K562 (cell line): ENCODE data around the gene SCGB1A1. TPM values are rescaled to one million over a fixed set of nuclear protein-coding genes. Genes with fewer than 3 reads are reported as not detected.
A peak's percentile ranks its signal among the peaks of the same experiment; 100 is the strongest.
"Not testable (repeated sequence)": the region's sequence is repeated elsewhere in the genome, so short reads cannot be mapped to it uniquely, and the experiment has no call there.

Experiments used
- ATAC-seq: fragments of 200-7000 bp; cut with Tn5 transposase; 3 replicates; pipeline ENCODE4 v1.9.1; 2020; ENCODE audit warnings: moderate library complexity
- BruUV-seq: library from RNA; stranded (reverse); fragments of 400-500 nt; replicated peaks from 2 replicates; lab custom pipeline; 2021; lab: Mats Ljungman, UMichigan
- CTCF ChIA-PET: fragments of 300-600 bp; formaldehyde crosslinking; extraction: SDS; loops from one replicate; lab custom pipeline; 2021; ENCODE audit warnings: low intra/inter-chr PET ratio; lab: Yijun Ruan, JAX
- POLR2A ChIA-PET: fragments of 300-600, 350-650 bp; sonication (Branson Sonifier 250); formaldehyde crosslinking; extraction: SDS; loops from one replicate; lab custom pipeline; 2021; ENCODE audit warnings: antibody characterized with exemption, inconsistent platforms; lab: Yijun Ruan, JAX
- DNase-seq, 4 experiments: peaks; one replicate each; pipeline versions ENCODE4 v3.0.0 to v3.0.0-alpha.2; 2011 to 2018; ENCODE audit warnings: low spot score in 3 of 4, mixed read lengths in 3 of 4; ENCODE audit errors: extremely low read depth in 1 of 4
- FAIRE-seq: peaks from 2 replicates; lab custom pipeline; 2011; peaks lifted over from hg19 to GRCh38; lab: Jason Lieb, UNC
- H2AFZ ChIP-seq: 2 replicates; pipeline ENCODE4 v1.6.0; 2011; ENCODE audit warnings: low read depth, low read length, control low read depth, inconsistent platforms
- H3K27ac ChIP-seq: fragments of 200-600 bp; 3 replicates; pipeline ENCODE4 v1.8.0; 2011; ENCODE audit warnings: low read depth, mild to moderate bottlenecking, control low read depth, inconsistent platforms, low read length, moderate library complexity, mixed read lengths; ENCODE audit errors: extremely low read depth
- H3K27me3 ChIP-seq, 2 experiments: fragments of 300-600 bp in 1 of 2; 2 replicates in 1 of 2; 3 replicates in 1 of 2; pipeline versions ENCODE4 v1.6.0 to v1.8.0; 2011; ENCODE audit warnings: inconsistent platforms in 2 of 2, low read length in 2 of 2, mild to moderate bottlenecking in 1 of 2, mixed read lengths in 1 of 2, moderate library complexity in 1 of 2; ENCODE audit not compliant: control insufficient read depth in 2 of 2, insufficient read depth in 2 of 2
- H3K36me3 ChIP-seq: fragments of 300-600 bp; 3 replicates; pipeline ENCODE4 v1.8.0; 2011; ENCODE audit warnings: mild to moderate bottlenecking, low read length, inconsistent platforms; ENCODE audit not compliant: control insufficient read depth, insufficient read depth
- H3K4me1 ChIP-seq, 2 experiments: fragments of 200-600 bp in 1 of 2; replicated peaks in 1 of 2; 2 replicates in 1 of 2; 3 replicates in 1 of 2; pipeline versions ENCODE4 v1.5.1 to v1.8.0; 2011; ENCODE audit warnings: inconsistent platforms in 2 of 2, low read length in 2 of 2, mild to moderate bottlenecking in 1 of 2, mixed read lengths in 1 of 2, moderate library complexity in 1 of 2; ENCODE audit not compliant: control insufficient read depth in 2 of 2, insufficient read depth in 2 of 2
- H3K4me2 ChIP-seq: 2 replicates; pipeline ENCODE4 v1.6.1; 2011; ENCODE audit warnings: low read length, control low read depth, inconsistent platforms, mixed read lengths; ENCODE audit not compliant: insufficient read depth
- H3K4me3 ChIP-seq: fragments of 200-600 bp; sonication (generic), shearing (Covaris generic); 2 replicates; pipeline ENCODE4 v1.5.1; 2016; ENCODE audit warnings: control low read depth, inconsistent platforms
- H3K79me2 ChIP-seq: fragments of 200-600 bp; 3 replicates; pipeline ENCODE4 v1.8.0; 2011; ENCODE audit warnings: low read length, inconsistent platforms; ENCODE audit not compliant: control insufficient read depth, insufficient read depth
- H3K9ac ChIP-seq, 2 experiments: 2 replicates each; pipeline versions ENCODE4 v1.6.0 to v1.6.1; 2011; ENCODE audit warnings: low read depth in 2 of 2, low read length in 2 of 2, control low read depth in 1 of 2, inconsistent platforms in 1 of 2, mild to moderate bottlenecking in 1 of 2, mixed read lengths in 1 of 2; ENCODE audit not compliant: insufficient read depth in 1 of 2
- H3K9me1 ChIP-seq: one replicate; pipeline ENCODE4 v1.6.0; 2011; ENCODE audit warnings: inconsistent platforms, mild to moderate bottlenecking, low read length, moderate library complexity; ENCODE audit not compliant: control insufficient read depth, insufficient read depth
- H3K9me3 ChIP-seq: replicated peaks from 2 replicates; pipeline ENCODE4 v1.5.1; 2011; ENCODE audit warnings: low read depth, low read length, inconsistent platforms; ENCODE audit not compliant: control insufficient read depth, insufficient read depth
- H4K20me1 ChIP-seq: replicated peaks from 2 replicates; pipeline ENCODE4 v1.6.1; 2011; ENCODE audit warnings: low read length, inconsistent platforms, mixed read lengths; ENCODE audit not compliant: control insufficient read depth, insufficient read depth
- CCAR2 ChIP-seq: fragments of 200-400 bp; formaldehyde crosslinking; IDR thresholded peaks from 2 replicates; pipeline ENCODE4 v1.6.1; 2017; ENCODE audit warnings: mild to moderate bottlenecking, low read depth, low read length
- CHD4 ChIP-seq: fragments of 200-600 bp; sonication (generic); IDR thresholded peaks from 3 replicates; pipeline ENCODE4 v1.6.1; 2012; ENCODE audit warnings: low read depth, mild to moderate bottlenecking, mixed read lengths, low read length, inconsistent platforms; ENCODE audit not compliant: insufficient read depth, insufficient replicate concordance, poor library complexity, severe bottlenecking
- CTCF ChIP-seq, 3 experiments: IDR thresholded peaks in 2 of 3; conservative IDR thresholded peaks in 1 of 3; 2 replicates each; pipeline ENCODE4 v1.5.1; 2011 to 2012; ENCODE audit warnings: low read length in 3 of 3, mild to moderate bottlenecking in 3 of 3, control low read depth in 2 of 3, improper control_type of control experiment in 1 of 3, inconsistent platforms in 1 of 3, low read depth in 1 of 3, mixed read lengths in 1 of 3, moderate library complexity in 1 of 3; ENCODE audit not compliant: insufficient read depth in 2 of 3
- HNRNPLL ChIP-seq: fragments of 200-400 bp; formaldehyde crosslinking; IDR thresholded peaks from 2 replicates; pipeline ENCODE4 v1.6.1; 2017; ENCODE audit warnings: low read length, low read depth, mild to moderate bottlenecking; ENCODE audit not compliant: poor library complexity, severe bottlenecking
- KAT8 ChIP-seq: fragments of 450-650 bp; IDR thresholded peaks from 2 replicates; pipeline ENCODE4 v1.6.1; 2016; ENCODE audit warnings: low read depth, mild to moderate bottlenecking
- RAD21 ChIP-seq, 2 experiments: fragments of 250-450 bp in 1 of 2; fragments of 450-650 bp in 1 of 2; sonication (Bioruptor Pico) in 1 of 2; formaldehyde crosslinking in 1 of 2; IDR thresholded peaks in 1 of 2; conservative IDR thresholded peaks in 1 of 2; 2 replicates each; pipeline versions ENCODE4 v1.4.0 to v1.8.0; 2020 to 2022; ENCODE audit warnings: mild to moderate bottlenecking in 2 of 2, moderate library complexity in 1 of 2
- SMC3 ChIP-seq: conservative IDR thresholded peaks from 2 replicates; pipeline ENCODE4 v1.6.1; 2011; ENCODE audit warnings: low read depth, low read length, improper control_type of control experiment; ENCODE audit not compliant: insufficient read depth
- ZNF232 ChIP-seq: sonication (generic); formaldehyde crosslinking; IDR thresholded peaks from 2 replicates; pipeline ENCODE4 v1.8.0; 2022; ENCODE audit warnings: mild to moderate bottlenecking, missing genetic modification reagents
- ZNF707 ChIP-seq: fragments of 250-450 bp; sonication (Bioruptor Pico); conservative IDR thresholded peaks from 2 replicates; pipeline ENCODE4 v1.8.0; 2022; ENCODE audit warnings: inconsistent platforms, mild to moderate bottlenecking, moderate library complexity
- WGBS: fragments of 100-300 bp; shearing (Covaris generic); methylation state at CpG from one replicate; pipeline ENCODE4 v1.1.6; 2016; ENCODE audit warnings: low coverage, mixed read lengths; ENCODE audit not compliant: insufficient coverage; ENCODE audit errors: missing lambda C conversion rate; 5-methylcytosine and 5-hydroxymethylcytosine counted together
- in situ Hi-C: fragments of 300-500 bp; cut with MboI; formaldehyde crosslinking; loops from 4 replicates; pipeline ENCODE4 v1.15.0; 2018; ENCODE audit warnings: inconsistent platforms, mixed read lengths
- intact Hi-C: fragments of 100-400 bp; cut with micrococcal nuclease; formaldehyde crosslinking; loops from 2 replicates; pipeline ENCODE4 v1.14.2; 2022
- polyA plus RNA-seq, 8 experiments: library from polyadenylated mRNA; depleted of rRNA in 4 of 8; stranded (reverse) in 5 of 8; unstranded in 3 of 8; fragments of >200 nt; fragmentation: Nextera tagmentation in 2 of 8; fragmentation: Illumina TruSeq in 1 of 8; extraction: Ambion mirVana in 2 of 8; extraction: Trizol in 1 of 8; gene quantifications; 2 replicates each; pipeline versions ENCODE4 v1.2.1 to v1.2.3, GENCODE V29; 2011 to 2014; ENCODE audit warnings: inconsistent platforms in 1 of 8, missing spikeins in 1 of 8
- total RNA-seq, 7 experiments: library from RNA; depleted of rRNA in 6 of 7; stranded (reverse); fragments of >200 nt in 6 of 7; fragmentation: Illumina TruSeq in 2 of 7; extraction: Trizol in 2 of 7; gene quantifications; 2 replicates each; pipeline versions ENCODE4 v1.2.1 to v1.2.3, GENCODE V29; 2011 to 2021; ENCODE audit warnings: low replicate concordance in 1 of 7

Gene SCGB1A1
- total and polyA plus RNA-seq, 9 of the 15 experiments (the other 6 are each of a cell fraction or from before 2014, with no cell fraction given), result 0.55 TPM; not detected in 8

GRCh38 chr11:62374801-62375200 is 44.0 kb upstream of the SCGB1A1 start (continued):
- TF ChIP-seq KAT8 (no peak), CCAR2 (no peak), ZNF707 (CRISPR knock-in tag) (no peak), ZNF232 (CRISPR knock-in tag) (no peak), CHD4 (no peak)

- H3K4me3 ChIP-seq, POLR2A ChIA-PET, ATAC-seq, H3K27me3 ChIP-seq, H3K9me1 ChIP-seq, H3K36me3 ChIP-seq, H3K9ac ChIP-seq, H2AFZ ChIP-seq, H3K27ac ChIP-seq, H3K79me2 ChIP-seq, H3K4me2 ChIP-seq, BruUV-seq: not testable (repeated sequence)
- 0% methylated on average over 9 of the region's 9 CpGs for WGBS
- intact Hi-C loops, result loop anchor here (1.0 to 10.0 kb wide), 5 partner anchors 38 to 181 kb away; no protein-coding TSS in a partner anchor
- CTCF ChIA-PET, result interaction anchor here (0.6 to 3.2 kb wide), 5 partner anchors 39 to 581 kb away, joined by 3 to 17 read pairs (median 6); no protein-coding TSS in a partner anchor
- peak; percentile 6 for FAIRE-seq
- TF ChIP-seq RAD21 (CRISPR knock-in tag; conservative IDR thresholded peaks at IDR 0.05 in 1 of 2, IDR thresholded peaks at IDR 0.05 in 1 of 2), result peak; percentile 34 to 56
- TF ChIP-seq CTCF (IDR thresholded peaks at IDR 0.05 in 2 of 3, conservative IDR thresholded peaks at IDR 0.05 in 1 of 3; ENCODE audit: insufficient read depth in 2 of 3, low read depth in 1 of 3, low read length in 3 of 3), result peak; percentile 22 to 66 (median 55); a peak in 4 of 6 replicates
- TF ChIP-seq SMC3, result peak; percentile 34; the same call in 1 of the 2 replicates
- TF ChIP-seq HNRNPLL, result peak; percentile 80
- TF ChIP-seq, all 486 proteins: peak for 4; not testable (repeated sequence) for 482
- not testable (repeated sequence) for H3K9me3 ChIP-seq, H4K20me1 ChIP-seq, H3K4me1 ChIP-seq
- in situ Hi-C loops, result loop anchor here (25.0 kb wide), 2 partner anchors 484 to 634 kb away; partner anchors contain the start of gene SLC22A8
- DNase-seq, result peak in 1 of 4 experiments; percentile 73
Measured at GRCh38 chr11:62378459-62379063, 40.3 kb upstream of the SCGB1A1 start.

GRCh38 chr11:62379586-62379985 is 39.2 kb upstream of the SCGB1A1 start:
- ATAC-seq, H3K9me1 ChIP-seq, FAIRE-seq, DNase-seq, H3K27me3 ChIP-seq, H3K9me3 ChIP-seq, H3K36me3 ChIP-seq, H3K4me2 ChIP-seq, H3K79me2 ChIP-seq, H4K20me1 ChIP-seq, H3K4me3 ChIP-seq, H3K27ac ChIP-seq, H2AFZ ChIP-seq, POLR2A ChIA-PET, BruUV-seq, H3K9ac ChIP-seq, H3K4me1 ChIP-seq: not testable (repeated sequence)
- in situ Hi-C loops, result loop anchor here (25.0 kb wide), 2 partner anchors 483 to 633 kb away; partner anchors contain the start of gene SLC22A8
- 8% methylated on average over 2 of the region's 2 CpGs for WGBS
- intact Hi-C loops, result loop anchor here (5.0 to 10.0 kb wide), 3 partner anchors 55 to 182 kb away; no protein-coding TSS in a partner anchor
- CTCF ChIA-PET, result interaction anchor here (1.1 to 3.2 kb wide), 3 partner anchors 40 to 582 kb away, joined by 4 to 10 read pairs (median 7); no protein-coding TSS in a partner anchor
